Measurements from ENCODE around the gene CNTROB. TPM values are rescaled to one million over a fixed set of nuclear protein-coding genes. Genes with fewer than 3 reads are reported as not detected.

Gene CNTROB
- total RNA-seq, 4 donors from 2014 or later, result 22.7 to 62.1 (median 31.6) TPM

DNA sequence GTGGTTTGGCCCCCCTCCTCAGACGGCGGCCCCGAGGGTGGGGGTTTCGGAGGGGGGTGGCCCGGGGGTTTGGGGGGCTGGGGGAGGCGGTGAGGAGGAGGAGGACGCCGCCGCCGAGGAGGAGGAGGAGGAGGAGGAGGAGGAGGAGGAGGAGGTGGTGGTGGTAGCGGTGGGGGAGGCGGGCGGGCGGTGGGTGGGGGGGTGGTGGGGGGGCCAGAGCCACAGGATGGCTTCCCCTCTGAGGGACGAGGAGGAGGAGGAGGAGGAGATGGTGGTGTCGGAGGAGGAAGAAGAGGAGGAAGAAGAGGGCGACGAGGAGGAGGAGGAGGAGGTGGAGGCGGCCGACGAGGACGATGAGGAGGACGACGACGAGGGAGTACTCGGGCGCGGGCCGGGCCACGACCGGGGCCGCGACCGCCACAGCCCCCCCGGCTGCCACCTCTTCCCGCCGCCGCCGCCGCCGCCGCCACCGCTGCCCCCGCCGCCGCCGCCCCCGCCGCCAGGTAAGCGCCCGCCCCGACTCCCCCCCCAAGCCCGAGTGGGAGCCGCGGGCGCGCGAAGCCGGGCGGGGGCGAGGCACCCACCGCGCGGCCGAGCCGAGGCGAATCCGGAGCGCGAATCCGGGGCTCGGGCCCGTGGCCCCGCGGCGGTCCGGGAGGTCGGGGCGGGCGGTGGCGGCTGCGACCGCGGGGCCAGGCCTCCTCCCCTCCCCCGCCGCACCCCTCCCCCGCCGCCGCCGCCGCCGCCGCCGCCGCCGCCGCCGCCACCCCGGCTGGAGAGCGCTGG lies 47.2 kb upstream of the CNTROB start:
- peak; percentile 22 for DNase-seq
- no peak for TF ChIP-seq EP300 (IDR thresholded peaks at IDR 0.05; ENCODE audit: low read depth)
- no peak for TF ChIP-seq POLR2AphosphoS5 (IDR thresholded peaks at IDR 0.05)
- TF ChIP-seq, protein P1, sequence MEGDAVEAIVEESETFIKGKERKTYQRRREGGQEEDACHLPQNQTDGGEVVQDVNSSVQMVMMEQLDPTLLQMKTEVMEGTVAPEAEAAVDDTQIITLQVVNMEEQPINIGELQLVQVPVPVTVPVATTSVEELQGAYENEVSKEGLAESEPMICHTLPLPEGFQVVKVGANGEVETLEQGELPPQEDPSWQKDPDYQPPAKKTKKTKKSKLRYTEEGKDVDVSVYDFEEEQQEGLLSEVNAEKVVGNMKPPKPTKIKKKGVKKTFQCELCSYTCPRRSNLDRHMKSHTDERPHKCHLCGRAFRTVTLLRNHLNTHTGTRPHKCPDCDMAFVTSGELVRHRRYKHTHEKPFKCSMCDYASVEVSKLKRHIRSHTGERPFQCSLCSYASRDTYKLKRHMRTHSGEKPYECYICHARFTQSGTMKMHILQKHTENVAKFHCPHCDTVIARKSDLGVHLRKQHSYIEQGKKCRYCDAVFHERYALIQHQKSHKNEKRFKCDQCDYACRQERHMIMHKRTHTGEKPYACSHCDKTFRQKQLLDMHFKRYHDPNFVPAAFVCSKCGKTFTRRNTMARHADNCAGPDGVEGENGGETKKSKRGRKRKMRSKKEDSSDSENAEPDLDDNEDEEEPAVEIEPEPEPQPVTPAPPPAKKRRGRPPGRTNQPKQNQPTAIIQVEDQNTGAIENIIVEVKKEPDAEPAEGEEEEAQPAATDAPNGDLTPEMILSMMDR (IDR thresholded peaks at IDR 0.05), result no peak
- TF ChIP-seq POLR2A (IDR thresholded peaks at IDR 0.05), result no peak
- peak overlapping the region; percentile 70 to 85 (median 80) for H3K4me3 ChIP-seq
- H3K4me1 ChIP-seq, result peaks cover 35 to 84% (median 68%) of the 10 kb centered on the region in 4 donors
- in situ Hi-C loops (cut with MboI; ENCODE audit: low pct_ligation_motif_present in 1 of 4, low pct_unique_long_range_greater_than_20kb in 1 of 4, low sequenced_read_pairs in 3 of 4) (no loop called here), intact Hi-C loops (cut with DNase I; ENCODE audit: low total_unique reads) (no loop called here)
- peaks cover 0 to 3% (median 0%) of the 10 kb centered on the region in 4 donors for H3K36me3 ChIP-seq
- H3K9me3 ChIP-seq, result no peaks in the 10 kb centered on the region
- 0% methylated on average over 1 to 24 of the region's 100 CpGs for WGBS, 2 donors (ENCODE audit: low coverage in 1 of 2)
- peak overlapping the region; percentile 93 to 99 (median 96) for H3K27ac ChIP-seq
- H3K27me3 ChIP-seq, result no peaks in the 10 kb centered on the region

DNA sequence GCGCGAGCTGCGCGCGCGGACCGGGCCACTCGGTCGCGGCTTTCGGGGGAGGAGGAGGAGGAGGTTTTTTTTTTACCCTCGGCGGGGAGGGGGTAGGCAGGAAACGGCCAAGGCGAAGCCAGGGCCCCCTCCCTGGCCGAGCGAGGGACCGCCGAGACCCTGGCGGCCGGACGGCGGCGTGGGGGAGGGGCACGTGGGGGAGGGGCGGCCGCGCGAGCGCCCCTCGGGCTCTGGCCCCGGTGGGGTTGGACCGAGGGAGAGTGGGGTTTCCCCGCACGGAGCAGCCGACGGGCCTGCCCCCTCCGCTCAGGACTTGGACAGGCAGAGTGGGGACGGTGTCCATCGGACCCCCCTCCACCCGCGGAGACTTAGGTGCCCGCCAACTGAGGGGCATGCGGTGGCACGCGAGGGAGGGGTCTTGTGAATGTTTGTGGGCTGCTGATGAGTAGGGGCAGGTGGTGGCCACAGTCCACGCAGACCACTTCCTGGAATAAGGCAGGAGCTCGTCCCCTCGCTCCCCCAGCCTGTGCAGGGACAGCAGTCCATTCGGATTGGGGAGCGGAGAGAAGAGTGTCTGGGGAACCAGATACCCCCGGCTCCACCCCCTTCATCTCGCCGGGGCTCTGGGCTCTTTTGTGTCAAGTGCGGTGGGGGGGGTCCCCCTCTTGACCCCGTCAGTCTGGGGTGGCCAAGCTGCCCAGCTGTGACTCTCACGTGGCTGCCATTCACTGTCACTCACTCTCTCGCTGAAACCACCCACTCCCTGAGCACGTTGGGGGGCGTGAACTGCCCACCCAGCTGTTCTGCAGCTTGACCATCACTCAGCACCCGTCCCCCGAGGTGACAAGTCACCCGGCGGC lies 46.4 kb upstream of the CNTROB start:
- Histone ChIP-seq H3K4me3 (peak overlapping the region; percentile 70 to 85 (median 80)), H3K27ac (peak overlapping the region; percentile 93 to 99 (median 96)), H3K9me3 (no peaks in the 10 kb centered on the region), H3K4me1 (peaks cover 39 to 81% (median 70%) of the 10 kb centered on the region in 4 donors), H3K36me3 (no peaks in the 10 kb centered on the region), H3K27me3 (no peaks in the 10 kb centered on the region)
- peak; percentile 55 for DNase-seq
- 1% methylated on average over 38 of the region's 64 CpGs; no CpG with 5 or more reads in 1 of the 2 donors for WGBS, 2 donors (ENCODE audit: low coverage in 1 of 2)
- in situ Hi-C loops (cut with MboI; ENCODE audit: low pct_ligation_motif_present in 1 of 4, low pct_unique_long_range_greater_than_20kb in 1 of 4, low sequenced_read_pairs in 3 of 4) (no loop called here), intact Hi-C loops (cut with DNase I; ENCODE audit: low total_unique reads) (no loop called here)
- no peak for TF ChIP-seq EP300 (IDR thresholded peaks at IDR 0.05; ENCODE audit: low read depth)
- peak in 1 of 3 donors; percentile 9 for TF ChIP-seq POLR2AphosphoS5 (IDR thresholded peaks at IDR 0.05)
- TF ChIP-seq POLR2A (IDR thresholded peaks at IDR 0.05), result no peak
- TF ChIP-seq, protein P1 (IDR thresholded peaks at IDR 0.05), result peak in 1 of 5 experiments; percentile 4

DNA sequence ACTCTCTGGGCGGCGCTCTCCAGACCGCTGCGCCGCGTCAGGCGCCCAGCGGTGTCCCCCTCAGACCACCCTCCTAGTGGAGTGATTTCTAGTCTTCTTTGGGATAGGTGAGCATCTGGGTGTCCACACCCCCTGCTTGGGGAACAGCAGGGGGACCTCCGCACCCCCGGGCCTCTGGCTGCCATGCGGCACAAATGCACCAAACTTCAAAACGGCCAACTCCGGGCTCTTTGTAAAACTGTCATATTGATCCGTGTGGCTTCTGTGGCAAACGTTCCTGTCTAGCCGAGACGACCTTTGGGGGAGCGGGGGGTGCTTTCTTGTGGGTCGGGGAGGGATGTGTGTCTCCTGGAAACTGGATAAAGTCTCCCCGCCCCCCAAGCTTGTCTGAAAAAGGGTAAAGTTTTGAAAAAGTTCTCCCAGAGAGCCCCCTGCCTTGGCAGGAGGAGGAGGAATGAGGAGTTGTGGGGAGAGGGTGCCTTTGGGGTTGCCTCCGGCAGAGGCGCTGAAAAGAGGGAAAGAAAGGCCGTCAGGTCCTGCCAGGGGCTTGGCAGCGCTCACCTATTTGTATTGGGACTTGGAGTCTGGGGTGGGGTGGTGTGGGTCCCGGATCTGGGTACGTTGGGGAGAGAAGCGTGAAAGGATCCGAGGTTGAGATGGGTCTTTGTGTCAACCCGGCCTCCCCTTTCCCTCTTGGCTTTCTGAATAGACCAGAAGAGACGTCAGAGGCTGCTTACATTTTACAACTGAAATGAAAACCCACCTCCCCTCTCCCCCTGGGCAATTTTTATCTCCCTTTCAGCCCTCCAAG lies 45.6 kb upstream of the CNTROB start:
- H3K4me1 ChIP-seq, result peaks cover 39 to 73% (median 65%) of the 10 kb centered on the region in 4 donors
- peaks cover 0 to 2% (median 0%) of the 10 kb centered on the region in 4 donors for H3K36me3 ChIP-seq
- intact Hi-C loops (cut with DNase I; ENCODE audit: low total_unique reads) (no loop called here), in situ Hi-C loops (cut with MboI; ENCODE audit: low pct_ligation_motif_present in 1 of 4, low pct_unique_long_range_greater_than_20kb in 1 of 4, low sequenced_read_pairs in 3 of 4) (no loop called here)
- no peak for TF ChIP-seq POLR2A (IDR thresholded peaks at IDR 0.05)
- no peak for TF ChIP-seq EP300 (IDR thresholded peaks at IDR 0.05; ENCODE audit: low read depth)
- TF ChIP-seq POLR2AphosphoS5 (IDR thresholded peaks at IDR 0.05), result no peak
- TF ChIP-seq, protein P1 (IDR thresholded peaks at IDR 0.05), result no peak
- no peaks in the 10 kb centered on the region for H3K27me3 ChIP-seq
- peak overlapping the region; percentile 70 to 85 (median 80) for H3K4me3 ChIP-seq
- no peaks in the 10 kb centered on the region for H3K9me3 ChIP-seq
- H3K27ac ChIP-seq, result peak overlapping the region; percentile 93 to 99 (median 96)
- DNase-seq, result peak; percentile 51
- WGBS, 2 donors (ENCODE audit: low coverage in 1 of 2), result 0 to 4% methylated on average over 13 to 22 of the region's 30 CpGs

All from transverse colon (tissue), 4 donors.